Left hindlimb (tissue), 1 donor: ENCODE measurements around the gene ARHGAP26.
A peak's percentile ranks its signal among the peaks of the same experiment; 100 is the strongest.

Source experiments
- DNase-seq: peaks from one replicate; pipeline ENCODE4 v3.0.0-alpha.2; 2018

Gene ARHGAP26

DNA sequence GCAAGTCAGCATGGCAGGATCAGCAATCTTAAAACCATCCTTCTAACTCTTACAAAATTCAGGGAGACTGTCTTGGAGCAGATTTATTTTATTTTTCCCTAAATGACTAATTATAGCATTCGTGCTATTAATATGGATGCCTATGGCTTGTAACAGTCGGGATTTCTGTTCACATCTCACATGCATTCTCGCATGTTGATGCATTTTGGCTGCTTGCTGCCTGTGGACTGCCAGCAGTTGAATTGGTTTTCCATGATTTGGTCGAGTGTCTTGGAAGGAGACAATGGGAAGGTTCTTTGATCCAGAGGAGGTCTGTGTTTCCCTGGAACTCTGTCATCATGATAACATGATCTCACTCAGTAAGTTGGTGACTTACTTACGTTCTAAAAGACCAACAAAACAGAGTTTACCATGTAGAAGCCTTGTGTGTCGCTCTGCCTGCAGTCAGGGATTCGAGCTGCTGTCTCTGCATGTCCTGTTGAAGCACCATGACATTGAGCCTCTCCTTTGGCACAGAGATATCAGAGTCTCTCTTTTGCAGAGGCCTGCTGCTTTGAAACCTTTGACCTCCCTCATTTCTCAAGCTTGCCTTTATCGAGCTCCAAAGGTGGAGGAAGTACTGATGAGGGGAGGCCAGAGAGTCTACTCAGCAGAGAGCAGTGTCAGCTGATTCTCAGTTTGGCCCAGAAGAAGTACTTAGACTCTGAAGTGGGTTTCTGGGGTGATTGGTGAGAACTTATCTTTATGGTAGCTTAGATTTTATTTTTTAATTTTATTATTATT is 82.4 kb downstream of the ARHGAP26 start:
- peak; percentile 60 for DNase-seq

DNA sequence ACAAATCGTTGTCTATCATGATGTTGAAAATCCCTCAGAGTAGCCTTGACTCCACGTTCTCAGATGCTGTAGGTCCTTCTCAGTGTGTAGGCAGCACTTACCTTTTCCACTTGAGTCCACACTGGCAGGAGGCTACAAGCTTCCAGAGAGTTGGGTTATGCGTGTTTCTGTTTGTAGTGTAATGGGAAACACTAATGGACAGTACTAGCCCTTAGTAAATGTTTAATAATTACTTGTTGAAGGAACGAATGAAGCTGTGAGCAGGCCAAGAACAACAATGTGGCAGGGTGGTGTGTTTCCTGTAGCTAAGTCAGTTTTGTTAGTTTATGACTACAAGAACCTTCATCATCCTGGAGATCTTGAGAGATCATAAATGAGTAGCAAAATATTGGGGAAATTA is 83.5 kb downstream of the ARHGAP26 start:
- DNase-seq = no peak

DNA sequence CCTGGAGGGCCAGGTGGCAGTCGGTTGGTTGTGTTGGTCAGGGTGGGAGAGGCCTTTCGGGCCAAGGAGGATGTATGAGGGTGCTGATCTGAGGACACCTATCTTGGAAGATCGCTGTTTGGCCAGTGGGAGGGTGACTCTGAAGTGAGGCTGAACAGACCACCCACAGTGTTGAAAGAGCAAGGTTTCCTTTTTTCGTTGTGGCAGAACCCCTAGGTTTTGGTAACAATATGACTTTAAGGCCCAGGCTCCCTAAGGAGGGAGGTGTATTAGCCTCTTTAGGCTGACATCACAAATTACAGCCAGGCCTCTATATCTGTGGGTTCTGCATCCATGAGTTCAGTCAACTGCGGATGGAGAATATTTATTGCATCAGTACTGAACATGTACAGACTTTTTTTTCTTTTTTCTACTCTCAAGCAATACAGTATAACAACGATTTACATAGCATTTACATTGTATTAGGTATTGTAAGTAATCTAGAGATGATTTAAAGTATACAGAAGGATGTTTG is 86.1 kb downstream of the ARHGAP26 start:
- DNase-seq = no peak

DNA sequence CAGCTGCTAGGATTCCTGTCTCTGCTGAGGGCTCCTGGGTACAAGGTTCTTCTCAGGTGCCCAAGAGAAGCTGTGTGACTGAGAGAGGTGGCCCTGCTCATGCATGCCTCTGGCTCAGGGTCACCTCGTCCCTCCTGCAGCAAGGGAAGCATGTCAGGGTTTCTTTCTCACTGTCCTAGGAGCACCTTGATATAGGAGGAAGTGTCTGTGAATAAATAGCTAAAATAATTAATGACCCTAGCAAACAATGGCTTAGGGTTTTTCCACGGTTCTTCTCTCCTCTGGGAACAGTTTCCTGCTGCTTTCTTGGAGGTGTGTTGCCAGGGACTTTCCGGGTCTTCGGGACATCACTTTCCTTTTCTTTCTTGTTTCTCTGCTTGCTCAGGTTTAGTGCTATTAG is 87.2 kb downstream of the ARHGAP26 start:
- DNase-seq = no peak

DNA sequence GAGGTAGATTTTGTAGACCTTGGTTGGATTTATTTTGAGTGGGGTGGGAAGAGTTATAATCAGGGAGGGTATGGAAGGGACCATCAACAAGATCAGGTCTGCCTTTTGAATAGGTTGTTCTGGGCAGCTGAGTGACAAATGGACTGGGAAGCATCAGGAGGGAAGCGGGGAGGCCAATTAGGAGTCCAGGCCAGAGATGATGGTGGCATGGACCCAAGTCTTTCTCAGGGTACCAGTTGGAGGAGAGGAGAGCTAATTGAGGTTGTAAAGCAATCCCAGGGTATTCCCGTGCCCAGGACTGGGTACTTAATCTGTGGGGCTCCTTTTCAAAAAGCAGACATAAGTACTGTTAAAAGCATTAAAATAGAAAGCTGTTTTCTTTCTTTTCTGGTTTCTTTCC is 88.9 kb downstream of the ARHGAP26 start:
- no peak for DNase-seq

DNA sequence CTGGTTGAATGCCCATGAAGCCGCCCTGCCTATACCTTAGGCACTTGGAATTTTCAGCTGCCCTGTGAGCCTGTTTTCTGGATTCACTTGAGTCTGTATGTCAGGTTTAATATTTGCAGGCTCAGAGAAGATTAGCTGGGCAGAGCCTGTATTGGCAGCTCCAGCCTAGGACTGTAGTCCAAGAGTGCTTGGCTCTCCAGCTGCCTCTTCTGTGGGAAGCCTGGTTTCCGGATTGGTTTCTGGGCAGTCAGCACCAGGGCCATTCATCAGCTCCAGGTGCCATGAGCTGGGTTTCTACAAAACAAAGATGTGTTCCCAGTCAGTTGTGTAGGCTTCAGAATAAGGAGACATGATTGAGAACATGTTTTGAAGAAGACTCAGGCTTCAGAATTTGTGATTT is 90.1 kb downstream of the ARHGAP26 start:
- no peak for DNase-seq

DNA sequence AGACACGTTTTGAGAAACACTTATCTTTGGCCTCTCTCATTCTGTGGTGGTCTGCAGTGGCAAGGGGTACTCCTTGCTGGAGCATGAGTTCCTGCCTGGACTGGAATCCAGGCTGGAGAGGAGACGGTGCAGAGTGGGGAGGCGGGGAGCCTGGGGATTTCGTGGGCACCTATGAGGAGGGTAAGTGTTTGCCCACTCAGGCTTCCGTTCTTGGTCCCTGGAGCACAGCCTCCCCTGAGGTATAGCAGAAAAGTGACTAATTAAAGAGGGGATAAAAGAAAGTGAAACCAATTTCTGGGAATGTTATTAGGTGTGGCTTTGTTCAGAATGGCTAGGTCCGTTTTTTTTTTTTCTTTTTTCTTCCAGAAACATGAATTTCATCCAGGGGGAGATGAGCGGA is 90.8 kb downstream of the ARHGAP26 start:
- no peak for DNase-seq

DNA sequence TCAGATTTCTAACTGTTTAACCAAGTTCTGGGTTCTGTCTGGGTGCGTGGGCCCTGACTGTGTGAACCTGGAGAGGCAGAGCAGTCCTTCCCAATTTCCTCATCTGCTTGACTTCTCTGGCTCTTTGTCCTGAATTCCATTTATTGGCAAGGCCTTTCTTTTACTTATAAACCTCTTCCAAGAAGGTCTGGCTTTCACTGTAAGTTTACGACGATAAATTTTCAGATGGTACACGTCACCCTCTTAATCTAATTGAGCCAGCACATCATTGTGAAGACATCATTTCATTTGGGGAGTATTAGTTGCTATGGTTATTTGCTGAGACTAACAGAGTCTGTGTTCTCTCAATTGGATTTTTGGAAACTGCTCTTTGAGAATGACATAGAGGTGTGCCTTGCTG is 92.4 kb downstream of the ARHGAP26 start:
- DNase-seq = no peak

DNA sequence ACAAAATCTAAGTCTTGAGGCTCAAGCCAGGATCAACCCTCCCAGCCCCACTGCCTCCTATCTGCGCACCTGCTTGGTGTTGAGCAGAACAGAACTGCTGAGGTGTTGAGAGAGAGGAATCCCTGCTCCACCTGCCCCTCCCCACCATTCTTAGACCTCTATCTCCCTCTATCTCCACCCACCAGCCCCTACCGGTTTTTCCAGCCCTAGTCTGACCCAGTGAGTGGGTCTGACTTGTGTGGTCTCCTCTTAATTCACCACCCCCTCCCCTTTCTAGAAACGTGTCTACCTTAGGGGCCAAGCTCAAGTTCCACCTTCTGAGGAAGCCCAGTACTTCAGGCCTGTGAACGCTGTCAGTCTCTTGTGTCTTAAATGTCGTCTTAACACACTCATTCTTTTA is 93.7 kb downstream of the ARHGAP26 start:
- DNase-seq = no peak

DNA sequence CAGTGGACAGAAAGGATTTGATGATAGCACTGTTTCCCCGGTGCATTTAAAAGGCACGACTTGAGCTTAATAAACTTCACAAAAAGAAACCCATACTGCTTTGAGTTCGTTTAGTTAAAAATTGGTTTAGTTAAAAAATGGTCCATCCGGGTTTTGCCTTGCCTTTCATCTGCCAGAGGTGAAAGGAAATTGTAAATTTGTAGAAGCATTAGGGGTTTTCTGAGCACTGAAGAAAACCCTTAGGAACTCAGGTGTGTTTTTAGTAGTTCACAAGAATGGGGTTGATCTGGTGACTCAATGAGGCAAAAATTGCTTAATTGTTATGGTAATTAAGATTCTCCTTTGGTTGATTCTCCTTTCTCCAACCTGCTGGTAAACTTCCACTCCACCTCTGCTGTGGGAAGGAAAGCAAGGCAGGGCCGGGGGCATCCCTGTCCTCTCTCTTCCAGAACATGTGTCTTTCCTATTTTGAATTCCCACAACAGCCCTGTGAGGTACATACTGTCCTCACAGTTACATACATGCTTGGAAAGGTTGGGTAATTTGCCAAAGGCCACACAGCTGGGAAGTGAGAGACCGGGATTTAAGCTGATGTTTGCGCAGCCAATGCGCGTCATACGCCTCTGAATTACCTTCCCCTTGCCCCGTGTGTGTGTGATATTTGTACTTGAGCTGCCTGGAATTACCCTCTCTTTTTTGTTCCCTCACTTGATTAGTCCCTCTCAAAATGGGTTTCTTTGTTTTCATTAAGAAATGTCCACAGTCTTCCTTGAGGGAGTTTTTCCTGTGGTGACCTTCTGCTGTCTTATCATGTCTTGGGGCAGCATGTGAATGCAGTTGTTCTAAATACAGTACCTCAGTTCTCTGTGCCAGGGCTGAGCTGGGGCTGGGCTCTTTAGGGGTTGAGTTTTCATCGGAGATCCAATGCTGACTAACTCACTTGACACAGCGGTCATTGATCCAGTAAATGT is 94.4 kb downstream of the ARHGAP26 start:
- DNase-seq = no peak

DNA sequence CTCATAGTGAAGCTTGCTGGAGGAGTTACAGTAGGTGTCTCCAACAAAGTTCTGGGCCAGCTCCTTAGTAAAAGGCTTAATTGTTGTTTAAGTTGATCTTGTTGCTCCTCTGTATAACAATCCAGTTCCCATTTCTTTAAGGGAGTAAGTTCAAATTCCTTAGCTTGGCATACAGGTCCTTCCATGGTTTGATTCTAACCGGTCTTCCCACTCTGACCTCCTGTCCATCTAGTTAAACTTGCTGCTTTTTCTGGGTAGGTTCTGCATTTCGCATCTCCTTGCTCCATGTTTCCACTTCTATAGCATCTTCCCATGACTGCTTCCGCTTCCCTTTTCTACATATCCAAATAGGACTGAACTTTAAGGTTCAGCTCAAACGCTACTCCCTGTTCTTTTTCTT is 95.5 kb downstream of the ARHGAP26 start:
- DNase-seq = no peak

DNA sequence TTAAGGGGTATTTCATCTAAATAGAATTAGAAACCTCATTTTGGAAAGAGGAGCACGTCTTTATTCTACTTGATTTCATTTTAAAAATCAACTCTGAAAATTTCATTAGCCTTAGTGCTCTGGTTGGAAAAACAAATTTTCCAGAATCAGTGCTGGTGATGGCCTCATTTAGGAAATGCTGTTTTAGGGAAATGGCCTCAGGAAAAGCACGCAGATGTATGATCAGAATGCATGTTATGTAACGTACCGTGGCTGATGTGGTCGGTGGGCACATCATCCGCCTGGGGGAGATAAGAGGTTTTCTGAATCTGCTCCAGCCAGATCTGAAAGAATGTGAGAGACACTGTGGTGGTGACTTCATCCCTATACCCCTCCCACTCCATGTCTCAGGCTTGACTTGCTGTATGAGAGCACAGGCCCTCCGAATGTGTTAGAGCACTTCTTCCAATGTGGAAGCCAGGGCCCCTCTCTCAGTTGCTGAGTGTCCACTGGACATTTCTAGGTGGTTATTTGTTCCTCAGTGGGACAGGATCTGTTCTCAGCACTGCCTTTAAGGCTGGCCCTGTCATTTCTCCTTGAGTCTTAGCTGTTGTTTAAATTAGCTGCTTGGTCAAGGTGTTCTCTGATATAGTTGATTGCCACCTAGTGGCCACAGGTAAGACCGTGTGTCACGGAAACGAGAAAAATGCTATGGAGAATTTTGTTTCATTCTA is 96.5 kb downstream of the ARHGAP26 start:
- DNase-seq = no peak

DNA sequence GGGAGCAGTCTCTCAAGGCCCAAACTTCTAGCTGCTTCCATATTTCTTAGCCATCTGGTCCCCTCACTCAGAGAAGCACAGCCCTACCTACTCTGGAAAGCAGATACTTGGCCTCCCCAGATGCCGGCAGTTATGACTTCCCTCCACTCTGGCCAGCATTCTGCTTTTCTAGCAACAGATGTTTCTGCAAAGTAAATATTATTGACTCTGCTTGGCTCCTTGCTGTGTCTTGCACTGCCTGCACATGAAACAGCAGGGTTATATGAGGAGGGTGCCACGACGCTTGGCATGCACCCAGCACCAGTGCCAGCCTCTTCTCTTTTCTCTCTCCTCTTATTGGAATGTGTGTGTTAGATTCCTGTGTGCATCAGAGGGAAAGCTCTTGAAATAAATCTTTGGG is 99.7 kb downstream of the ARHGAP26 start:
- peak; percentile 76 for DNase-seq

DNA sequence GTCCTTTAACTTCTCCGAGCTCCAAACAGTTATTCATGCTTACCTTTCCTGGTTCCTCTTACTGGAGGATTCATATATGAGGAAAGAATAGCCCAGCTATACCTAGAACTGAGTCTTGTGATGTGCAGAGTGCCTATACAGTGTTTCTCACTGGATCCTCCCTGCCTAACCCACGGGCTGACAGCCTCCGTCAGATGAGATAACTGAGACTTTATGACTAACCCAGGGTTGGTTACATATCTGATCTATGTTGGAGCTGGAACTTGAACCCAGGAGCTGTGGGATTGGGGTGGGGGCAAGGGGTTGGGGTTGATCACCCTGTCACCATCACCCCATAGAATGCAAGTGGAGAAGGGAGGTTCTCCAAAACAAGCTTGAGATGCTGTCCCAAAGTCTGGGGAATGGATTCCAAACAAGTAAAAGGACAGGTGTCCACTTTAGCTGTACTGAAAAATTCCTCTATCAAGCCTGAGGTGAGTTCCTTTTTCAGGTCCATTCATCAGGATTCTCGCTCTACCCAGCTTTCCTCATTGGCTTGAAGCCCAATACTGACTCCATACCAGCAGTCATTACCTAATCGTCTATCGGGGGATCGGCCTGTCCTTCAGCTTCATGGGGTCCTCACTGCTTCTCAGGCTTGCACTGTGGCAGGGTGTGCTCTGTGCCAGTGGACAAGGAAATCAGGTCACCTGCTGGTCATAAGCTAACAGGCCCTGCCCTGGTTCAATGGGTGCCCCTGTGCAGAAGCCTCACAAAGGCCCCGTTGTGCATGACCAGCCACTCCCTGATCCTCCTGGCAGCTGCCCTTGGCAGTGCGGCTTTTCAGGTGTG is 100.6 kb downstream of the ARHGAP26 start:
- DNase-seq = no peak

DNA sequence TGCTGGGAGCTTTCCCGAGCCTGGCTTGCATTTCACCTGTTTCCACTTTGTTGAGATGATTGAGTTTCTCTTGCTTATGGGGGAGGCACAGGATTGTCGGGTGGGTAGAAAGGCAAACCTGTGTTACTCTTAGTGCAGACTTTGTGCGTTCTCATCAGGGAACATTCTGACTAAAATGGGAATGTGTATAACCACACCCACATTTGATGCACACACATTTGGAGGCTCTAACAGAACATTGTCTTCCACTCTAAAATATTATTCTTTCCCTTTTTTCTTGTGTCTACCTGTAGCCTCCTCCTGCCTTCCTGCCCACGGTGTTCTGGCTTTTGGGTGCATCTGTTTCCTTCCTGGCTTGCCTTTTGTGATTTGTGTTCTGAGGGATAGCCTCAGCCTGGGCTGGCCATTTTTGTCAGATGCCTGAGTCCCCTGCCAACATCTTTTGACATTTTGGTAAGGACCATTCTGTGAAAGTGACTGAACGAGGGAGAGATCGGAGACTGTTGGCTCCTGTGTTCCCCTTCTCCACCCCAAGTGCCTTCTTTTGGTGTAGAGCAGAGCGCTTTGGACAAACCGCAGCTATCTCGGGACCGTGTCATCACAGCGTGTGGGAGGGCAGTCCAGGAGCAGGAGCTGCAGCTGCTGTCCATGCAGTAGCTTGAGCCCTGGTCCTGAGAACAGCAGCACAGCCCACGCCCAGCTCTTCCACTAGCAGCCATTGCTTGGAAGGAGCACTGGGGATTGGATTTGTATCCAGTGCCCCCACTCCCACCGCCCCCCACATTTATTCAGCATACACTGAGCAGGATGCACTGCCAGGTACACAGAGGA is 101.4 kb downstream of the ARHGAP26 start:
- DNase-seq = no peak

DNA sequence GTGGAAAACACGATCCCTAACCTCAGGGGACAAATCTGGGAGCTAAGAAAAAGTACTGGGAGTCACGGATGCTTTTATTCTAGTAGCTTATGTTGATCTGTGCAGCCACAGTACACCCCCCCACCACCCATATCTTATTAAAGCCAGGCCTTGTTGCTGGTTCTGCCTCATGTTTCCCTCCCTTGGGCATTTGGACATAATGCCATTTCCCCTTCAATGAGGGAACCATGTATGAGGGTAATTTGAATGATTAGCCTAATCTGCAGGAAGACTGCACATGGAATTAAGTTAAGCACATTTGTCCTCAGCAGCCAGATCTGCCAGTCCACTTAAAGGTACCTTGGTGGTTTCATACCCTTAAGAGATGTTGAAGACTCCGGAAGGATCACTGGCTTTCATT is 102.0 kb downstream of the ARHGAP26 start:
- DNase-seq = no peak

DNA sequence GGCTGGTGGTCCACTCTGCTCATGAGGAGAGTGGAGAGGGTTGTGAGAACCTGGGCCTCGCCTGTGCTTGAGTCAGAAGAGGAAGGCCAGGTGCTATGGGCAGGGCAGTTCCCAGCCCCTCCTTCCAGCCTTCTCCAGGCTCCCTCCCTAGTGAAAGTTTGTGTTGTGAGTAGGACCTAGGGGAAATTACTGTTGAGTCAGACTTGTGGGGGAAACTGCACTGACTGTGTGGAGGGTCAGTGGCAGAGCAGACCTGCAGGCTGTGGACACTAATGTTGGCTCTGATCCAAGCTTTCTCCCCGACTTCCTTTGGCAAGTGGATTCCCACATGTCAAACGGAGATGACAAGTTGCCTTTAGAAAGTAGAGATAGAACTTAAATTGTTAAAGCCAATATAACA is 102.6 kb downstream of the ARHGAP26 start:
- no peak for DNase-seq

DNA sequence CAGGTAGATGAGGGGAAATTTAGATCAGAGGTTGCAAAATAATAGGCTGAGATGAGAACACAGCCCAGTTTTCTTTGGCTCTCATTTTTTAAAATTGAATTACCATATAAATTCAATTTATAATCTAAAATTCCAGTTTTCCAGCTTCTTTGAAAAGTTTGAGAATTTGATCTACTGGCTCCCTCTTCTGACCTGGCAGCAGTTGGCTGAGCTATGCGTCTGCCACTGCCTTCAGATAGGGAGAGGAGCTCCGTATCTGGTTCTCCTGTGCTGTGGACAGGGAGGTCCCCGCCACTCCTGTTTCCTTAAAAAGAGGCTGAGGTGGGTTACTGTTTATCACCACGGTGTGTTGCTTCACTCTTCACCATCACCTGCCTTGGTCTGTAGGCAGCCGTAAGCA is 103.7 kb downstream of the ARHGAP26 start:
- DNase-seq = no peak

DNA sequence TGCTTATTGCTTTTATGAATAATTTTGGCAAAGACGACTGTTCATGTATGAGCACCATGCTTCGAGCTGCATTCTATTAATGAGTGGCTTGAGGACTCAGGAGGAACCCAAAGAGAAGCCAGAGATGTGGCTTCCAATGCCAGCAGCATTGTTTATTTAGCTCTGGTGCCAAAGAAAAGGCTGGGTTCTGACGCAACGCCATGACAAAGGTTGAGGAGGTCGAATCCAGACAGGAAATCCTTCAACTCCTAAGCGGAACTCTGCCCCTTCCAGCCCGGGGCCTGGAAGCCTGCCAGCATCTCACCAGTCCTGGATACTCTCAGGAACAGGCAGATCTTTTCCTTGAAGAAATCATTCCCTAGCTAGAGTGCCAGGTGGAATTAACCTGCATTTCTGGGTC is 104.4 kb downstream of the ARHGAP26 start:
- peak; percentile 57 for DNase-seq

DNA sequence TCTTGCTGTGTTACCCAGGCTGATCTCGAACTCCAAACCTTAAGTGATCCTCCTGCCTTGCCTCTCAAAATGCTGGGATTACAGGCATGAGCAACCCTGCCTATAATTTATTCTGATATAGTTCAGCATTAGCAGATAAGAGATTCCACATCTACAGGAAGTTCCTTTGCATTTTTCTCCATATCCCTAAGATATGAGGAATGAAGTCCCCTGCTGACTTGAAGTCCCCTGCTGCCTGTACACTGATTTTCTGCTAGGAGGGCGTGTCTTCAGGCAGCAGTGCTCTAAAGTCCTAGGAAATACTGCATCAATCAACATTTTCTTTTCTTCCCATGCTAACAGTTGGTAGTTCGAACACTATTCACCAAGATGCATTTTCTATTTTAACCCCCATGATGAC is 105.8 kb downstream of the ARHGAP26 start:
- no peak for DNase-seq

DNA sequence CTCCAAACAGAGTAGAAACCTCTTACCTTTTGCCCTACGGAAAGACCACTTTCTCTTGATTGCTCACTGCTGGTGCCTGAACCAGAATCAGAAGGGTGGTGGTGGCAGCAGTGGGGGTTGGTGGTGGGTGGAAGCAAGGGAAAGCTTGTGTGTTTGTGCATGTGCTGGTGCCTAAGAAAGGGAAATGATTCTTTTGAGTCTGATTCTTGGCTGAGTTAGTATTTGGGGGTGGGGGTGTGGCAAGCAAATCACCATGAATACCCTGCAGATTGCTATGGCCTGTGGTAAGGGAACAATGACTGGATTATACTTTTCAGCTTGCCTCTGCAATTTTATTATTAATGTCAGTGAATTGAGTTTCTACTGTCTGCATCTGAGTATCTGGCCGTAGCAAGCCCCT is 106.6 kb downstream of the ARHGAP26 start:
- DNase-seq = no peak
